Peyer's patch (tissue), 4 donors: ENCODE data around the gene GAB1. TPM values are rescaled to one million over a fixed set of nuclear protein-coding genes. Genes with fewer than 3 reads are reported as not detected.

Experiments
- DNase-seq, 3 donors: peaks; one replicate each; pipeline ENCODE4 v3.0.0-alpha.2; 2017 to 2019
- H3K27ac ChIP-seq, 4 donors: fragments of 200-600 bp; sonication (generic); one replicate each; pipeline ENCODE4 v1.5.1; 2016 to 2019
- H3K27me3 ChIP-seq, 2 donors: fragments of 200-600 bp; sonication (generic); one replicate each; pipeline ENCODE4 v1.5.1; 2019
- H3K36me3 ChIP-seq, 3 donors: fragments of 200-600 bp; sonication (generic); one replicate each; pipeline ENCODE4 v1.5.1; 2016 to 2019
- H3K4me1 ChIP-seq, 4 donors: fragments of 200-600 bp; sonication (generic); one replicate each; pipeline ENCODE4 v1.5.1; 2016 to 2019
- H3K4me3 ChIP-seq, 4 donors: fragments of 200-600 bp; sonication (generic); 1 replicate in 3 of 4; 2 replicates in 1 of 4; pipeline ENCODE4 v1.5.1; 2016 to 2019; ENCODE audit warnings: mild to moderate bottlenecking in 1 of 4
- H3K9me3 ChIP-seq, 4 donors: fragments of 200-600 bp; sonication (generic); one replicate each; pipeline ENCODE4 v1.5.1; 2016 to 2019; ENCODE audit warnings: mild to moderate bottlenecking in 1 of 4
- CTCF ChIP-seq, 6 experiments: fragments of 450-650 bp in 4 of 6; fragments of 200-600 bp in 2 of 6; sonication (generic) in 1 of 6; IDR thresholded peaks; one replicate each; pipeline ENCODE4 v1.5.1; 2017 to 2019; ENCODE audit warnings: antibody characterized with exemption in 6 of 6, mild to moderate bottlenecking in 3 of 6, moderate library complexity in 1 of 6
- POLR2A ChIP-seq, 2 donors: fragments of 450-650 bp; IDR thresholded peaks; one replicate each; pipeline ENCODE4 v1.5.1; 2017; ENCODE audit warnings: antibody characterized with exemption in 2 of 2, mild to moderate bottlenecking in 2 of 2, moderate library complexity in 2 of 2
- total RNA-seq, 4 donors: library from RNA; depleted of rRNA; stranded (reverse); fragments of >200 nt; gene quantifications; one replicate each; pipeline ENCODE4 v1.1.0, GENCODE V29; 2016

The GAB1 gene
- total RNA-seq, 4 donors from 2014 or later: 31.9 to 76.7 (median 40.5) TPM

DNA sequence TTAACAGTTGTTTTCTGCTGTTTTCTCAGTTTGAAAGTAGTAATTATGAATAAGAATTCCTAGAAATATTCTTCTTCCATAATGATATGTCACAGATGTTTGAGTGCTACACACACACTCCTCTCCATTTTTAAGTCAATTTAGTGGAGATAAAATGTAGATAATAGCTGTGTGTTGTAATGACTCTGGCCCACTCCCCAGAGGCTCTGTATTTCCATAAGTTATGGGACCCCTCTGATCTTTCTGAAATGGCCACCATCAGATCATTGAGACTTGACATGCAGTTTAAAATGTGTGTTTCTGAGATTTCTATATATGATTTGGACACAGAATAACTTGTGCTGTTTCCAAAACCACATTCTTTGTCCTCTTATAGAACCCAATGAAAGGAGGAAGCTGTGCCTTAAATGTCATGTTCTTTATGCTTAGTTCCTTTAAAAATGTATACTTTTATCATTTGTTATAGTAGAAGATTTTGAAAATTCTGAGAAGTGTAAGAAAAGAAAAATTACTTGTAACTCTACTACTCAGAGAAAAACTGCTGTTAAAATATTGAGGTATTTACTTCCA is 46.4 kb downstream of the GAB1 start:
- no peak overlapping the region for H3K4me3 ChIP-seq
- no peak for DNase-seq
- H3K27me3 ChIP-seq: no peaks in the 10 kb centered on the region
- H3K9me3 ChIP-seq: no peaks in the 10 kb centered on the region
- TF ChIP-seq POLR2A (IDR thresholded peaks at IDR 0.05) (no peak), CTCF (IDR thresholded peaks at IDR 0.05) (no peak)
- peak overlapping the region in 1 of 4 donors; percentile 74 for H3K27ac ChIP-seq
- no peaks in the 10 kb centered on the region for H3K36me3 ChIP-seq
- peaks cover 0 to 22% (median 11%) of the 10 kb centered on the region in 4 donors for H3K4me1 ChIP-seq

GRCh38 chr4:143384381-143384994 is 47.8 kb downstream of the GAB1 start:
- Histone ChIP-seq H3K4me3 (no peak overlapping the region), H3K9me3 (no peaks in the 10 kb centered on the region), H3K36me3 (no peaks in the 10 kb centered on the region), H3K27me3 (no peaks in the 10 kb centered on the region), H3K27ac (no peak overlapping the region), H3K4me1 (peaks cover 0 to 18% (median 7%) of the 10 kb centered on the region in 4 donors)
- DNase-seq: no peak
- TF ChIP-seq POLR2A (IDR thresholded peaks at IDR 0.05) (no peak), CTCF (IDR thresholded peaks at IDR 0.05) (no peak)

GRCh38 chr4:143386812-143387211 is 50.1 kb downstream of the GAB1 start:
- no peak overlapping the region for H3K4me3 ChIP-seq
- no peaks in the 10 kb centered on the region for H3K36me3 ChIP-seq
- H3K27me3 ChIP-seq: no peaks in the 10 kb centered on the region
- no peak for DNase-seq
- TF ChIP-seq POLR2A (IDR thresholded peaks at IDR 0.05) (no peak), CTCF (IDR thresholded peaks at IDR 0.05) (no peak)
- H3K4me1 ChIP-seq: peaks cover 0 to 25% (median 3%) of the 10 kb centered on the region in 4 donors
- H3K27ac ChIP-seq: peak overlapping the region in 1 of 4 donors; percentile 43
- H3K9me3 ChIP-seq: no peaks in the 10 kb centered on the region

GRCh38 chr4:143389579-143390195 is 53.0 kb downstream of the GAB1 start:
- TF ChIP-seq POLR2A (IDR thresholded peaks at IDR 0.05) (no peak), CTCF (IDR thresholded peaks at IDR 0.05) (no peak)
- peaks cover 0 to 16% (median 0%) of the 10 kb centered on the region in 4 donors for H3K4me1 ChIP-seq
- H3K4me3 ChIP-seq: no peak overlapping the region
- no peak for DNase-seq
- no peaks in the 10 kb centered on the region for H3K9me3 ChIP-seq
- H3K36me3 ChIP-seq: no peaks in the 10 kb centered on the region
- H3K27ac ChIP-seq: no peak overlapping the region
- H3K27me3 ChIP-seq: no peaks in the 10 kb centered on the region

DNA sequence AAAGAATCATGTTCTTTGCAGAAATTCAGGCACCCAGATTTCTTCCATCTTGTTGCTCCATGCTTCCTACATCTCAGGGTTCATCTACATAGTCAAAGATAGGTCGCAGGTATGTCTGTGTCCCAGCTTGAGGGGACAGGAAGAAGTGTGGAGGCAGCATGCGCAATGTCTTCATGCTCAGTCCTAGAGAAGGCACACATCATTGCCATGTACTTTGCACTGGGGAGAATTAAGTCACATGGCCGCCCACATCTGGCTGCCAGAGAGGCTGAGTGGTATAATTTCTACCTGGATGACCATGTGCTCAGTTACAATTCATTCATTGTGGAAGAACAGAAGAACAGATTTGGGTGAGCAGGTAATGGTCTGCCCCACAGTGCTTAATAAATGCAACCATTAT is 54.1 kb downstream of the GAB1 start:
- Histone ChIP-seq H3K27me3 (no peaks in the 10 kb centered on the region), H3K4me1 (peaks cover 0 to 16% (median 0%) of the 10 kb centered on the region in 4 donors), H3K4me3 (no peak overlapping the region), H3K36me3 (no peaks in the 10 kb centered on the region), H3K9me3 (no peaks in the 10 kb centered on the region), H3K27ac (no peak overlapping the region)
- no peak for TF ChIP-seq POLR2A (IDR thresholded peaks at IDR 0.05)
- no peak for TF ChIP-seq CTCF (IDR thresholded peaks at IDR 0.05)
- peak in 2 of 3 donors; percentile 51 to 66 for DNase-seq
